Right lobe of liver (tissue), 4 donors: ENCODE data around the gene PARVG.

ENCODE experiments used
- CTCF ChIP-seq, 4 donors: fragments of 200-600 bp in 3 of 4; fragments of 450-650 bp in 1 of 4; IDR thresholded peaks; one replicate each; pipeline versions ENCODE4 v1.5.1 to v1.8.0; 2016 to 2022; ENCODE audit warnings: antibody characterized with exemption in 4 of 4, mild to moderate bottlenecking in 2 of 4
- POLR2A ChIP-seq: fragments of 450-650 bp; IDR thresholded peaks from one replicate; pipeline ENCODE4 v1.6.1; 2017; ENCODE audit warnings: antibody characterized with exemption, mild to moderate bottlenecking
- donor health status: DM: no; HTN: no; CAD: no.
- donor health status: DM: no; HTN: no; CAD: no.
- donor health status: DM: no; HTN: yes; CAD: no.

GRCh38 chr22:44164031-44164430 is 16.7 kb upstream of the PARVG start:
- no peak for TF ChIP-seq CTCF (IDR thresholded peaks at IDR 0.05)
- no peak for TF ChIP-seq POLR2A
